HepG2 (cell line): ENCODE data around the gene COL18A1. TPM values are rescaled to one million over a fixed set of nuclear protein-coding genes. Genes with fewer than 3 reads are reported as not detected.

Source experiments
- AKAP8 ChIP-seq: sonication (generic); formaldehyde crosslinking; IDR thresholded peaks from 2 replicates; pipeline ENCODE4 v1.5.1; 2020; ENCODE audit warnings: mild to moderate bottlenecking, missing genetic modification reagents
- ARNT2 ChIP-seq: sonication (generic); formaldehyde crosslinking; IDR thresholded peaks from 2 replicates; pipeline ENCODE4 v1.8.0; 2022; ENCODE audit warnings: mild to moderate bottlenecking, low read depth, missing genetic modification reagents, moderate library complexity
- GPBP1L1 ChIP-seq: sonication (generic); formaldehyde crosslinking; IDR thresholded peaks from 2 replicates; pipeline ENCODE4 v1.5.0; 2020; ENCODE audit warnings: mild to moderate bottlenecking, missing genetic modification reagents
- HBP1 ChIP-seq: IDR thresholded peaks from 2 replicates; pipeline ENCODE4 v1.6.1; 2016; ENCODE audit warnings: low read depth, control low read depth
- KDM3A ChIP-seq: IDR thresholded peaks from 2 replicates; pipeline ENCODE4 v1.6.1; 2018; ENCODE audit warnings: low read depth, missing compliant biosample characterization
- NR0B2 ChIP-seq: sonication (generic); formaldehyde crosslinking; IDR thresholded peaks from 2 replicates; pipeline ENCODE4 v1.4.0; 2020; ENCODE audit warnings: mild to moderate bottlenecking, missing genetic modification reagents
- RBM22 ChIP-seq: fragments of 200-400 bp; formaldehyde crosslinking; optimal IDR thresholded peaks from 2 replicates; pipeline ENCODE3; 2017; ENCODE audit warnings: mild to moderate bottlenecking, low read length, moderate library complexity
- TFDP2 ChIP-seq: sonication (generic); formaldehyde crosslinking; IDR thresholded peaks from 2 replicates; pipeline ENCODE4 v1.4.0; 2020; ENCODE audit warnings: missing genetic modification reagents
- TRAFD1 ChIP-seq: sonication (generic); formaldehyde crosslinking; IDR thresholded peaks from 2 replicates; pipeline ENCODE4 v1.5.1; 2020; ENCODE audit warnings: missing genetic modification reagents, mild to moderate bottlenecking, borderline replicate concordance
- XBP1 ChIP-seq: sonication (generic); formaldehyde crosslinking; IDR thresholded peaks from 2 replicates; pipeline ENCODE4 v1.5.0; 2020; ENCODE audit warnings: missing genetic modification reagents
- ZBTB14 ChIP-seq: sonication (generic); formaldehyde crosslinking; IDR thresholded peaks from 2 replicates; pipeline ENCODE4 v1.4.0; 2020; ENCODE audit warnings: missing genetic modification reagents
- ZBTB25 ChIP-seq: IDR thresholded peaks from 2 replicates; pipeline ENCODE4 v1.6.1; 2018; ENCODE audit warnings: missing genetic modification reagents
- ZNF101 ChIP-seq: sonication (generic); formaldehyde crosslinking; IDR thresholded peaks from 2 replicates; pipeline ENCODE4 v1.4.0; 2020; ENCODE audit warnings: mild to moderate bottlenecking, low read depth, missing genetic modification reagents, borderline replicate concordance
- ZNF260 ChIP-seq: sonication (generic); formaldehyde crosslinking; IDR thresholded peaks from 2 replicates; pipeline ENCODE4 v1.4.0; 2020; ENCODE audit warnings: missing genetic modification reagents, low read depth, mild to moderate bottlenecking, borderline replicate concordance
- ZNF337 ChIP-seq: sonication (generic); formaldehyde crosslinking; IDR thresholded peaks from 2 replicates; pipeline ENCODE4 v1.5.1; 2020; ENCODE audit warnings: missing genetic modification reagents, low read depth, mild to moderate bottlenecking, borderline replicate concordance
- ZNF451 ChIP-seq: sonication (generic); formaldehyde crosslinking; IDR thresholded peaks from 2 replicates; pipeline ENCODE4 v1.5.0; 2020; ENCODE audit warnings: mild to moderate bottlenecking, missing genetic modification reagents
- ZNF670 ChIP-seq: sonication (generic); formaldehyde crosslinking; IDR thresholded peaks from 2 replicates; pipeline ENCODE4 v1.8.0; 2022; ENCODE audit warnings: mild to moderate bottlenecking, missing genetic modification reagents, borderline replicate concordance
- ZSCAN30 ChIP-seq: sonication (generic); formaldehyde crosslinking; IDR thresholded peaks from 2 replicates; pipeline ENCODE4 v1.5.0; 2020; ENCODE audit warnings: mild to moderate bottlenecking, missing genetic modification reagents
- ZSCAN9 ChIP-seq: IDR thresholded peaks from 2 replicates; pipeline ENCODE4 v1.6.1; 2016; ENCODE audit warnings: borderline replicate concordance
- polyA plus RNA-seq, 8 experiments: library from polyadenylated mRNA; depleted of rRNA in 3 of 8; stranded (reverse) in 7 of 8; unstranded in 1 of 8; fragments of >200 nt; fragmentation: Illumina TruSeq in 4 of 8; extraction: Trizol in 4 of 8; gene quantifications; 2 replicates each; pipeline versions ENCODE4 v1.2.1 to v1.2.3, GENCODE V29; 2011 to 2016; ENCODE audit warnings: low read depth in 4 of 8, missing spikeins in 1 of 8, mixed read lengths in 1 of 8; ENCODE audit not compliant: insufficient read depth in 1 of 8
- total RNA-seq, 5 experiments: library from RNA; depleted of rRNA; stranded (reverse); fragments of >200 nt; fragmentation: Illumina TruSeq; extraction: Trizol; gene quantifications; 2 replicates each; pipeline ENCODE4 v1.2.3, GENCODE V29; 2016; ENCODE audit warnings: low read depth in 1 of 5

COL18A1 gene
- total and polyA plus RNA-seq, 2 of the 13 experiments (the other 11 are each of a cell fraction or from before 2014, with no cell fraction given): 79.0 to 102 TPM

GRCh38 chr21:45471525-45472221, 66.7 kb downstream of the COL18A1 start (continued):
- no peak for TF ChIP-seq GPBP1L1
- TF ChIP-seq ZNF451 (CRISPR knock-in tag): no peak
- 0 out of 2 replicates have a peak, but pooled peaks have one; percentile 27 for TF ChIP-seq ARNT2 (CRISPR knock-in tag)
- TF ChIP-seq ZNF670: peak; percentile 35
- no peak for TF ChIP-seq ZNF101 (CRISPR knock-in tag)
- TF ChIP-seq ZBTB25: peak; percentile 66; the same call in 1 of the 2 replicates
- TF ChIP-seq KDM3A (CRISPR knock-in tag): no peak
- TF ChIP-seq ZSCAN9 (CRISPR knock-in tag): peak; percentile 89
- TF ChIP-seq AKAP8: no peak; the same call in 1 of the 2 replicates
- no peak for TF ChIP-seq RBM22
- TF ChIP-seq ZBTB14 (CRISPR knock-in tag): no peak; the same call in 1 of the 2 replicates
- TF ChIP-seq XBP1 (CRISPR knock-in tag): no peak
- TF ChIP-seq TFDP2 (CRISPR knock-in tag): peak; percentile 80
- TF ChIP-seq ZSCAN30: 0 out of 2 replicates have a peak, but pooled peaks have one; percentile 39
- TF ChIP-seq TRAFD1 (CRISPR knock-in tag): no peak
- TF ChIP-seq NR0B2 (CRISPR knock-in tag): no peak
- TF ChIP-seq ZNF337 (CRISPR knock-in tag): no peak
- peak; percentile 29; the same call in 1 of the 2 replicates for TF ChIP-seq HBP1 (CRISPR knock-in tag)
- TF ChIP-seq ZNF260 (CRISPR knock-in tag): no peak
